Right atrium auricular region (tissue), 2 donors: Measurements from ENCODE around the gene CTXND2. TPM values are rescaled to one million over a fixed set of nuclear protein-coding genes. Genes with fewer than 3 reads are reported as not detected.
"Not testable (repeated sequence)": the region's sequence is repeated elsewhere in the genome, so short reads cannot be mapped to it uniquely, and the experiment has no call there.

Experiments
- DNase-seq: peaks from one replicate; pipeline ENCODE4 v3.0.0-alpha.2; 2019; ENCODE audit warnings: low spot score
- H3K27ac ChIP-seq, 2 donors: fragments of 200-600 bp; sonication (generic); 1 replicate in 1 of 2; 2 replicates in 1 of 2; pipeline ENCODE4 v1.5.1; 2016 to 2019
- H3K27me3 ChIP-seq, 2 donors: fragments of 200-600 bp; sonication (generic); one replicate each; pipeline versions ENCODE4 v1.5.1 to v1.6.0; 2017 to 2019
- H3K36me3 ChIP-seq: fragments of 200-600 bp; sonication (generic); one replicate; pipeline ENCODE4 v1.5.1; 2016
- H3K4me1 ChIP-seq, 2 donors: fragments of 200-600 bp; sonication (generic); one replicate each; pipeline versions ENCODE4 v1.5.1 to v1.6.0; 2017 to 2019
- H3K4me3 ChIP-seq, 2 donors: fragments of 200-600 bp; sonication (generic); 1 replicate in 1 of 2; 2 replicates in 1 of 2; pipeline ENCODE4 v1.5.1; 2017 to 2019; ENCODE audit warnings: mild to moderate bottlenecking in 1 of 2, moderate library complexity in 1 of 2
- H3K9me3 ChIP-seq, 2 donors: fragments of 200-600 bp; sonication (generic); one replicate each; pipeline ENCODE4 v1.5.1; 2019
- CTCF ChIP-seq, 2 donors: fragments of 200-600 bp; sonication (generic); IDR thresholded peaks; one replicate each; pipeline ENCODE4 v1.5.1; 2019; ENCODE audit warnings: antibody characterized with exemption in 2 of 2
- total RNA-seq, 2 donors: library from RNA; depleted of rRNA; stranded (reverse); fragments of >200 nt; gene quantifications; one replicate each; pipeline ENCODE4 v1.1.0, GENCODE V29; 2016

CTXND2 gene
- total RNA-seq, 2 donors from 2014 or later: 0.28 to 0.41 TPM

- no peak for TF ChIP-seq CTCF (IDR thresholded peaks at IDR 0.05)
- Histone ChIP-seq H3K27ac (no peak overlapping the region), H3K27me3 (no peaks in the 10 kb centered on the region)
Measured at GRCh38 chr1:150846473-150847146, 40.3 kb upstream of the CTXND2 start.

DNA sequence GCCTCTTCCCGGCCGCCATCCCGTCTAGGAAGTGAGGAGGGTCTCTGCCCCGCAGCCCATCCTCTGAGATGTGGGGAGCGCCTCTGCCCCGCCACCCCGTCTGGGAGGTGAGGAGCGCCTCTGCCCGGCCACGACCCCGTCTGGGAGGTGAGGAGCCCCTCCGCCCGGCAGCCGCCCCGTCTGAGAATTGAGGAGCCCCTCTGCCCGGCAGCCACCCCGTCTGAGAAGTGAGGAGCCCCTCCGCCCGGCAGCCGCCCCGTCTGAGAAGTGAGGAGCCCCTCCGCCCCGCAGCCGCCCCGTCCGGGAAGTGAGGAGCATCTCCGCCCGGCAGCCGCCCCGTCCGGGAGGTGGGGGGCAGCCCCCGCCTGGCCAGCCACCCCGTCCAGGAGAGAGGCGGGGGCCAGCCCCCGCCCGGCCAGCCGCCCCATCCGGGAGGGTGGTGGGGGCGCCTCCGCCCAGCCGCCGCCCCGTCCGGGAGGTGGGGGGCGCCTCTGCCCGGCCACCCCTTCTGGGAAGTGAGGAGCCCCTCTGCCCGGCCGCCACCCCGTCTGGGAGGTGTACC lies 36.1 kb upstream of the CTXND2 start:
- not testable (repeated sequence) for H3K4me3 ChIP-seq, DNase-seq, H3K27ac ChIP-seq, H3K4me1 ChIP-seq, H3K9me3 ChIP-seq, H3K27me3 ChIP-seq
- peaks cover 19% of the 10 kb centered on the region for H3K36me3 ChIP-seq

More at GRCh38 chr1:150846473-150847146, 40.3 kb upstream of the CTXND2 start:
- no peak for DNase-seq
- Histone ChIP-seq H3K4me3 (no peak overlapping the region), H3K36me3 (no peaks in the 10 kb centered on the region), H3K4me1 (no peaks in the 10 kb centered on the region), H3K9me3 (no peaks in the 10 kb centered on the region)

- H3K27ac ChIP-seq, H3K9me3 ChIP-seq, H3K27me3 ChIP-seq, H3K4me1 ChIP-seq, H3K4me3 ChIP-seq, DNase-seq: not testable (repeated sequence)
- peaks cover 21% of the 10 kb centered on the region for H3K36me3 ChIP-seq
Measured at GRCh38 chr1:150852734-150853133, 34.2 kb upstream of the CTXND2 start.

- H3K36me3 ChIP-seq: peaks cover 9% of the 10 kb centered on the region
- H3K27me3 ChIP-seq: no peaks in the 10 kb centered on the region
- DNase-seq: no peak
- H3K4me3 ChIP-seq: no peak overlapping the region
- H3K27ac ChIP-seq: no peak overlapping the region
- H3K9me3 ChIP-seq: no peaks in the 10 kb centered on the region
- no peaks in the 10 kb centered on the region for H3K4me1 ChIP-seq
- TF ChIP-seq CTCF (IDR thresholded peaks at IDR 0.05): no peak
Measured at GRCh38 chr1:150863724-150864123, 23.2 kb upstream of the CTXND2 start.

DNA sequence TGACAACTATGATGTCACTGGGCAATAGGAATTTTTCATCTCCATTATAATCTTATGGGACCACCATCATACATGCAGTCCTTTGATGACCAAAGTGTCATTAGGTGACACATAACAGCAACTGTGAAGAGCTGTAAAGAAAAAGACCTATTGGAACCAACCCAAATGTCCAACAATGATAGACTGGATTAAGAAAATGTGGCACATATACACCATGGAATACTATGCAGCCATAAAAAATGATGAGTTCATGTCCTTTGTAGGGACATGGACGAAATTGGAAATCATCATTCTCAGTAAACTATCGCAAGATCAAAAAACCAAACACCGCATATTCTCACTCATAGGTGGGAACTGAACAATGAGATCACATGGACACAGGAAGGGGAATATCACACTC lies 22.7 kb upstream of the CTXND2 start:
- H3K4me3 ChIP-seq, H3K27me3 ChIP-seq, H3K4me1 ChIP-seq, H3K9me3 ChIP-seq, H3K36me3 ChIP-seq, H3K27ac ChIP-seq, DNase-seq: not testable (repeated sequence)

GRCh38 chr1:150869683-150870082 lies 17.3 kb upstream of the CTXND2 start:
- DNase-seq: no peak
- no peaks in the 10 kb centered on the region for H3K9me3 ChIP-seq
- no peak overlapping the region for H3K27ac ChIP-seq
- no peak for TF ChIP-seq CTCF (IDR thresholded peaks at IDR 0.05)
- no peak overlapping the region for H3K4me3 ChIP-seq
- peaks cover 0 to 8% of the 10 kb centered on the region in 2 donors for H3K4me1 ChIP-seq
- no peaks in the 10 kb centered on the region for H3K36me3 ChIP-seq
- no peaks in the 10 kb centered on the region for H3K27me3 ChIP-seq

DNA sequence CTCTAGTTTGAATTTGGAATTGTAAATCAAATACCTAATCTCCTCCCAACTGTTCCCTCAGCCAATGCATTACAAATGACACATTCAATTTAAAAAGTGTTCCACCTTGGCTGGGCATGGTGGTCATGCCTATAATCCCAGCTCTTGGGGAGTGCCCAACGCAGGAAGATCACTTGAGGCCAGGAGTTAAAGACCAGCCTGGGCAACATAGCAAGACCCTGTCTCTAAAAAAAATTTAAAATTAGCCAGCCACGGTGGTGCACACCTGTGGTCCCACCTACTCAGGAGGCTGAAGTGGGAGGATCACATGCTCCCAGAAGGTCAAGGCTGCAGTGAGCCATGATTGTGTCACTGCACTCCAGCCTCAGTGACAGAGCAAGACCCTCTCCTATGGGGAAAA lies 14.4 kb upstream of the CTXND2 start:
- Histone ChIP-seq H3K27ac (no peak overlapping the region), H3K36me3 (no peaks in the 10 kb centered on the region), H3K4me1 (peaks cover 0 to 15% of the 10 kb centered on the region in 2 donors), H3K27me3 (no peaks in the 10 kb centered on the region), H3K9me3 (no peaks in the 10 kb centered on the region), H3K4me3 (no peak overlapping the region)
- TF ChIP-seq CTCF (IDR thresholded peaks at IDR 0.05): no peak
- DNase-seq: no peak
